ENCODE data around the gene MYO3B. TPM values are rescaled to one million over a fixed set of nuclear protein-coding genes. Genes with fewer than 3 reads are reported as not detected.

Gene MYO3B
- total RNA-seq, 1 donor, result 0.09 TPM

DNA sequence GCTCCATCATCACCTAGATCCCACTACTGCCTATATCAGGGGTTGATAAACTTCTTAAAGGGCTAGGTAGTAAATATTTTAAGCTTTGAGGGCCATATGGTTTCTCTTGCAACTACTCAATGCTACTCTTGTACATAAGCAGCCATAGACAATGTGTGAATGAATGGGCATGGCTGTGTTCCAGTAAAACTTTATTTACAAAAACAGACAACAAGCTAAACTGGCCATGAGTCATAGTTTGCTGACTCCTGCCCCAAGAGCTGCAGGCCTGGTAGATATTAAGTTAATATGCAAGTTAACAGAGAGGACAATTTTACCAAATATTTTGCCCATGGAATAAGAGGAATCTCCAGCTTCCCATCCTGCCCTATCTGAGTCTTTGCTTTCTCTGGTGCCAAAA is 29.8 kb upstream of the MYO3B start:
- TF ChIP-seq, protein P1, sequence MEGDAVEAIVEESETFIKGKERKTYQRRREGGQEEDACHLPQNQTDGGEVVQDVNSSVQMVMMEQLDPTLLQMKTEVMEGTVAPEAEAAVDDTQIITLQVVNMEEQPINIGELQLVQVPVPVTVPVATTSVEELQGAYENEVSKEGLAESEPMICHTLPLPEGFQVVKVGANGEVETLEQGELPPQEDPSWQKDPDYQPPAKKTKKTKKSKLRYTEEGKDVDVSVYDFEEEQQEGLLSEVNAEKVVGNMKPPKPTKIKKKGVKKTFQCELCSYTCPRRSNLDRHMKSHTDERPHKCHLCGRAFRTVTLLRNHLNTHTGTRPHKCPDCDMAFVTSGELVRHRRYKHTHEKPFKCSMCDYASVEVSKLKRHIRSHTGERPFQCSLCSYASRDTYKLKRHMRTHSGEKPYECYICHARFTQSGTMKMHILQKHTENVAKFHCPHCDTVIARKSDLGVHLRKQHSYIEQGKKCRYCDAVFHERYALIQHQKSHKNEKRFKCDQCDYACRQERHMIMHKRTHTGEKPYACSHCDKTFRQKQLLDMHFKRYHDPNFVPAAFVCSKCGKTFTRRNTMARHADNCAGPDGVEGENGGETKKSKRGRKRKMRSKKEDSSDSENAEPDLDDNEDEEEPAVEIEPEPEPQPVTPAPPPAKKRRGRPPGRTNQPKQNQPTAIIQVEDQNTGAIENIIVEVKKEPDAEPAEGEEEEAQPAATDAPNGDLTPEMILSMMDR (IDR thresholded peaks at IDR 0.05; ENCODE audit: insufficient read depth, low read length), result no peak
- H3K4me3 ChIP-seq (ENCODE audit: low read depth, low read length), result no peak overlapping the region
- no peak for DNase-seq (ENCODE audit: low read depth)

GRCh38 chr2:170152421-170152820 is 25.5 kb upstream of the MYO3B start:
- TF ChIP-seq, protein P1 (IDR thresholded peaks at IDR 0.05; ENCODE audit: insufficient read depth, low read length), result no peak
- no peak overlapping the region for H3K4me3 ChIP-seq (ENCODE audit: low read depth, low read length)
- no peak for DNase-seq (ENCODE audit: low read depth)

DNA sequence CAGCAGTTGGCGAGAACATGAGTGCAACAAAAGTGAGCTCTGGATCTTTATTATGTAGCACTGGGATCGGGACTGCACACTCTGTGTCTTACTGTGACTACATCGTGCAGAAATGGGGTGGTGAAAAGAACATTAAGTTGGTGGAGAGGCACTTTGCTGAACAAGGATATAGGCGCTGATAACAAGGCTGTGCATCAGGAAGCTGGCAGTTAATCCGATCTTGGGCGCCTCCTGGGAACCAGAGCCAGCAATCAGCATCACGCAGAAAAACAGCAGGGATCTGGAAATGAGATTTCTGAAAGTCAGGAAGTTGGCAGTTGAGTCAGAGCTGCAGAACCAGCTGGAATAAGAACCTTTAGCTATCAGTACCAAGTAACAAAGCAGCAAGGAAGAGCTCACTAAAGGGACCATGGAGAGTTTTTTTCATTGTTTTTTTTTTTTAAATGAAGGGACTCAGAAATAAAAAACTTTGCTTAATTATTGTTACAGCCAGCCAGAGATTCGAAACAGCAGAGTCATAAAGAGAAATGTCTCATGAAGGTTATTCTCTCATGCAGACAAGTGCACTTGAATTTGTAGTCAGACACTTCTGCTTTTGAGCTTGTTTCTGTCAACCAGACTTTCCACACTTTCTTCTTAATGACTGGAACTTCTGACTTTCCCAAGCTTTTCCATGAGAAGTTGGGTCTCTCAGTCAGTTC is 22.8 kb upstream of the MYO3B start:
- TF ChIP-seq, protein P1 (IDR thresholded peaks at IDR 0.05; ENCODE audit: insufficient read depth, low read length), result no peak
- H3K4me3 ChIP-seq (ENCODE audit: low read depth, low read length), result peak overlapping the region; percentile 26
- DNase-seq (ENCODE audit: low read depth), result peak; percentile 68

DNA sequence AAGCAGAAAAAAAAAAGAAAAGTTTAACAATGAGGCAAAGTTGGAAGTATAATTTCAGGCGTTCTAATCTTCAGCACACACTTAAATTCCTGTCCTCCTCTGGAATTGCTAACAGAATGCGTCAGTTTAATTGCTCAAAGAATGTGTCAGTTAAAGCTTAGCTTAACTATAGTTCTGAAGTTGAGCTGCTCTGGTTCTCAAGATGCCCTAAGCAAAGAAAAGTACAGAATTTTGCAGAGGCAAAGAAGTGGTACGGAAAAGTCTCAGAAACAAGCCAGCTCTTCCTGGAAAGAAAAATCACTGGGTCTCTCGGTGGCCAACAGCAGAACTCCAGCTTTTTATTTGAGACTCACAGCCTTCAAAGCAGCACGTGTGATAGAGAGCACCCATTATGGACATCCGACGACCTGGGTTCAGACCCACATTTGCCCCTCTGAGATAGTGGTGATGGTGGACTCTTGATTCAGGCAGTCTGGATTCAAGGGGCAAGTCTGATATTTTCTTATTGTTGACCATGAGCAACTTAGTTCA is 22.2 kb upstream of the MYO3B start:
- no peak overlapping the region for H3K4me3 ChIP-seq (ENCODE audit: low read depth, low read length)
- TF ChIP-seq, protein P1 (IDR thresholded peaks at IDR 0.05; ENCODE audit: insufficient read depth, low read length), result no peak
- peak; percentile 48 for DNase-seq (ENCODE audit: low read depth)

- no peak overlapping the region for H3K4me3 ChIP-seq (ENCODE audit: low read depth, low read length)
- TF ChIP-seq, protein P1 (IDR thresholded peaks at IDR 0.05; ENCODE audit: insufficient read depth, low read length), result no peak
- DNase-seq (ENCODE audit: low read depth), result no peak
These were observed 21.4 kb upstream of the MYO3B start for GRCh38 chr2:170156592-170156991.

DNA sequence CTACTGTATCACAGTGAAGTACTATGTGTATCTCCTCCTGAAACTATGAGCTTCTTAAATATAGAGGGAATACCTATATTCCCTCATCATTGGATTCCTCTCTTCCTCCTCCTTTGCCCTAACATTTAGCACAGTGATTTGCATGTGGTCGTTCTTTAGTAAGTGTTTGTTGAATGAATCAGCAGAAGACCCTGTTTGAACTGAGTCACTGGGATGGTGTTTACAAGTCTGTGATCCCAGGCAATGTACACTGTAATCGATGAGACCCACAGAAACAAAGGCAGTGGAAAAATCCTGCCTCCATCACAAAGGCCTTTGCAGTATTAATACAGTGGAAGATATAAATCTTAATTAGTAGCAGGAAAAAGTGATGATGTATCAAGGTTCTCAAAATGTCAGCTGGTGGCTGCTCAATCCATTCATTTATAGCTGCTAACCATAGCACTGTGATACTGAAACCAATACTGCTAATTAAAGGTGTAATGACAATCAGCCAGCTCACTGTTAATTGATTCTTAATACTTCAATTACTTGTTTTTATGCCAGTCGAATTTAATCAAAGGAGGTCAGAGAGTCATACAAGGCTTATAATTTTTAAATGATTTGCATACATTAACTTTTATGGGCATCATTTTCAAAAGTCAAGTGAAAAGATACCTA is 20.8 kb upstream of the MYO3B start:
- TF ChIP-seq, protein P1 (IDR thresholded peaks at IDR 0.05; ENCODE audit: insufficient read depth, low read length), result no peak
- H3K4me3 ChIP-seq (ENCODE audit: low read depth, low read length), result no peak overlapping the region
- no peak for DNase-seq (ENCODE audit: low read depth)

Data from fibroblast of the aortic adventitia (primary cell).